Caki2 (cell line): ENCODE data around the gene PLCXD3. TPM values are rescaled to one million over a fixed set of nuclear protein-coding genes. Genes with fewer than 3 reads are reported as not detected.

Experiments
- DNase-seq: peaks from one replicate; pipeline ENCODE4 v3.0.0-alpha.2; 2015; ENCODE audit warnings: low read depth
- in situ Hi-C: cut with HindIII; loops from 2 replicates; pipeline ENCODE4 v1.10.0; 2016; ENCODE audit warnings: low sequenced_read_pairs, low pct_unique_long_range_greater_than_20kb, mixed read lengths
- total RNA-seq: library from RNA; depleted of rRNA; stranded (reverse); fragments of >200 nt; shearing (Covaris generic); gene quantifications from 2 replicates; pipeline ENCODE4 v1.2.3, GENCODE V29; 2014; ENCODE audit warnings: low replicate concordance

PLCXD3 gene
- total RNA-seq, 1 experiment from 2014 or later = 0.07 TPM

DNA sequence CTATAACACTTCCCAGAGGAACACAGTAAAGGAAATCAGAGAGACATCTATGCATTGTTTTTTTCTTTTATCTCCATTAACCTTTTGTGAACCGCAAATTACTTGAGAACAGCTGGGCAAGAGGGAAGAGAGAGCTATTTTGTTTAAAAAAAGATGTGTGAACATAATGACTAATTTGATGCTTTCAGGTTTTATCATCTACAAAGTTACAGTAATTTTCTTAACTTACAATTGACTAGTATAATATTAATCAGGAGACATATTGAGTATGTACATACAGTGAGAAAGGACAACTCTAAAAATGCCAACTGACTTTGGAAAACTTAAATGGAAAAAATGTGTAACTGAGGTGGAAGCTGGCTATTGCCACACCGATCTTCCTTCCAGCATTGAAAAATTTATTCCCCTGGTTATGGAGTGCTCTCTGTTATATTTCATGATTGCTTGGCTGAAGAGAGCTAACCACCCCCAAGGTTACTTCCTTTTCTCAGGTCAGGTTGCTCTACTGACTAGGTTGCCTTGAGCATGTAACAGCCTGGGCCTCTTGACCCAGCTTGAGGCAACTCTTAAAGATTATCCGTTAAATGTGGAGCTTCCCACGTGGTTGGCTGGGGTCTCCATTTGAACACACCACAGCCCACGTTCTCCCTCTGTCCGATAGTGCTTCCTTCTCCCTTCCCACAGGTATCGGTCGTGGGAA is 234.4 kb downstream of the PLCXD3 start:
- in situ Hi-C loops = no loop called here

DNA sequence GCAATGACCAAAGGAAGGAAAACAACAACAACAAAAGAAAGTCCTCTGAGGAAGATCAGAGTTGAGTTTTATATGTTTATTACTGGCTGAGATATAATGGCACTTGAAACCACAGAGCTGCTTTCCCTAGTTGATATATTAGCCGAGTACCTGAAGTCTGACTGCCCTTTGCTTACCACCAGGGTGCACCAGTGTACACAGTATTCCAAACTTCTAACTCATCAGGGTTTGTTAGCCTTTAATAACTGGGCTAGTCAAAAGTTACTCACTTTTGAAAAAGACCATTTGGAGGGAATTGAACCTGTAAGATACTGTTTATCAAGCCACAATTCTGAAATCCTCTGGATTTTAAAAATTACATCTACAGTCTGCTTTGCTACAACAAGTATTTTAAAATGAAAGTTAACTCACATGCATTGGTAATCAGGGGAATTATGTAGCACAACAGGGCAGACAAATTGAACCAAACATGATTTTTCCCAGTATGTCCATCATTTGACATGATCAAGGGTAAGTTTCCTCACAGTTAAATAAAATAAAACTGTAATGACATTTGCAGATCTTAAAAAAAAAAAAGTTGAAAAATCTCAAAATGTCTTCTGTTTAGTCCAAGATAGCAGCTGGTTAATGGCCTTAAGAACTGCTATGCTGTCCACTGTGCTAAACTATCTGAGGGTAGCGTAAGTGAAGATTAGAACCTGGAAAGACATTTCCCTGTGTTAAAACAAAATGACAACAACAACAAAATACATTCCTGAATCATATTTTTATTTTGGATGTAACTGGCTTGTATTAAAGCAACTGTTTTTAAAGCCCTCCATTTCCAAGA is 239.8 kb downstream of the PLCXD3 start:
- peak; percentile 51 for DNase-seq
- in situ Hi-C loops = no loop called here

More for the DNA sequence above, 234.4 kb downstream of the PLCXD3 start:
- no peak for DNase-seq

DNA sequence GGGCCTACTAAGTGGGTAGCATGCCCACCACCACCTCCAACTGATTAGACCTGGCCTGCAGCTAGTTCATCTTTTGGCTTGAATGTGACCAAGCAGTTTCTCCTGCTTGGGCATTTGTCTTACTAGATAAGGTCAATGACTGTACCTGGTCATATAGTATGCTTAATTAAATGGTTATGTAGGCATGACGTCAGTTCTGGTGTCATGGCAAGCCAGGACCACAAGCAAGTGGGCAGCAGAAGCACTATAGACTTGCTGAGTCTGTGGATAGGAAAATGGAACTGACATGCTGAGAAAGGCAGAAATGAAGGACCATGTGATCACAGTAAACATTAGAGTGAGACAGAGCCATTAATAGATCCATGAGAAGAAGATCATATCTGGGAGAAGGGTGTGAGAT is 241.5 kb downstream of the PLCXD3 start:
- in situ Hi-C loops = no loop called here
- no peak for DNase-seq

DNA sequence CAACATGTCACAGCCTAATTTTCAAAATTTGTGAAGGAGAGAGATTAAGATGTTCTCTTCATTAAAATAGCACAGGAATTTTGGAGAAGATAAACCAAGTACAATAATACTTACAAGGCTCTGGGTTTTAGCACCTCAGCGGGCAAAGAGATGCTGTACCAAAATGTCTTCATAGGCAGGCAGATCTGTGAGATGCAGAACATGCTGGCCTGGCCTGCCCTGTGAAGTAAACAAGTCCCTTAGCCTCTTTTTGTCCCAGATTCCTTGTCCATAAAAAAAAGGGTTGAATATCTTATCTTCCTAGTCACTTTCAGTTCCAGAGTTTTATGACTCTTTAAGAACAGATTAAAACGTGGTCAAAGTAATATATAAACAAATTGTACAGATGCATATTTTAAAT is 244.0 kb downstream of the PLCXD3 start:
- DNase-seq = no peak
- in situ Hi-C loops = no loop called here

GRCh38 chr5:41264019-41264418 is 246.4 kb downstream of the PLCXD3 start:
- no peak for DNase-seq
- in situ Hi-C loops = no loop called here

DNA sequence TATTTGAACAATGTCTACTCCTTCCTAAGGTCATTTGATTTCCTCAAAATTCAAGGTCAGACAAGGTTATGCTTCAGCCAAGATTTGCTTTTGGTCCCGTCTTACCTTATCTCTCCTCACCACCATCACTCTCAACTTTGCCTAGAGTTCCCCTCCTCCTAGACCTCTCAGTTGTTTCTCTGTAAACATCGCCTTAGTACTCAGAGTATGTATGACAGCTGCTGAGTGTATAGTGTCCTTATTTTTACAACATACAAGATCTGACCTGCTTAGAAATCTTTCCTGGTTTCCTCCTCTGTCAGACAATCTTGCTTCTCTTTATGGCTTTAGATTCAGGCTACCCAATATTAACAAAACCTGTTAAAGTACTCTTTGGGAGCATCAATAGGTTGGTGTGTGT is 247.1 kb downstream of the PLCXD3 start:
- in situ Hi-C loops = no loop called here
- DNase-seq = no peak
